Mesendoderm (in vitro differentiated cells): Measurements from ENCODE around the gene LRRC38.

ENCODE experiments used
- DNase-seq: peaks from one replicate; pipeline ENCODE4 v3.0.0; 2013
- H2AK5ac ChIP-seq: 2 replicates; pipeline ENCODE4 v1.6.1; 2013; ENCODE audit warnings: low read length, inconsistent platforms
- H2BK120ac ChIP-seq: 2 replicates; pipeline ENCODE4 v1.6.1; 2013; ENCODE audit warnings: low read depth, mild to moderate bottlenecking, low read length, moderate library complexity, mixed read lengths
- H2BK15ac ChIP-seq: replicated peaks from 2 replicates; pipeline ENCODE4 v1.6.1; 2013; ENCODE audit warnings: low read depth, mild to moderate bottlenecking, moderate library complexity
- H2BK5ac ChIP-seq: 2 replicates; pipeline ENCODE4 v1.6.1; 2013; ENCODE audit warnings: low read length, inconsistent platforms
- H3K18ac ChIP-seq: 2 replicates; pipeline ENCODE4 v1.6.1; 2013; ENCODE audit warnings: mild to moderate bottlenecking, low read length, mixed read lengths
- H3K23ac ChIP-seq: one replicate; pipeline ENCODE4 v1.6.1; 2013; ENCODE audit warnings: low read length
- H3K27ac ChIP-seq: 2 replicates; pipeline ENCODE4 v1.5.1; 2013; ENCODE audit warnings: low read depth, mild to moderate bottlenecking, inconsistent platforms, low read length, moderate library complexity
- H3K27me3 ChIP-seq: 2 replicates; pipeline ENCODE4 v1.6.1; 2013; ENCODE audit warnings: low read length, control low read depth, mild to moderate bottlenecking, inconsistent platforms; ENCODE audit not compliant: insufficient read depth, poor library complexity
- H3K36me3 ChIP-seq: 2 replicates; pipeline ENCODE4 v1.6.1; 2013; ENCODE audit warnings: low read length, inconsistent platforms; ENCODE audit not compliant: control insufficient read depth, insufficient read depth
- H3K4ac ChIP-seq: one replicate; pipeline ENCODE4 v1.6.1; 2013; ENCODE audit warnings: low read depth, mild to moderate bottlenecking, low read length, moderate library complexity
- H3K4me1 ChIP-seq: 2 replicates; pipeline ENCODE4 v1.6.1; 2013; ENCODE audit warnings: low read depth, low read length, inconsistent platforms; ENCODE audit not compliant: control insufficient read depth
- H3K4me2 ChIP-seq: 2 replicates; pipeline ENCODE4 v1.6.1; 2013; ENCODE audit warnings: low read length
- H3K4me3 ChIP-seq: 2 replicates; pipeline ENCODE4 v1.5.1; 2013; ENCODE audit warnings: mild to moderate bottlenecking, low read length
- H3K56ac ChIP-seq: one replicate; pipeline ENCODE4 v1.6.1; 2013; ENCODE audit warnings: low read length
- H3K79me1 ChIP-seq: 2 replicates; pipeline ENCODE4 v1.6.1; 2013; ENCODE audit warnings: low read length, inconsistent platforms
- H3K79me2 ChIP-seq: 2 replicates; pipeline ENCODE4 v1.6.1; 2013; ENCODE audit warnings: mild to moderate bottlenecking, low read length; ENCODE audit not compliant: control insufficient read depth, insufficient read depth
- H3K9ac ChIP-seq: 2 replicates; pipeline ENCODE4 v1.6.1; 2013; ENCODE audit warnings: low read length, inconsistent platforms
- H4K5ac ChIP-seq: one replicate; pipeline ENCODE4 v1.6.1; 2013; ENCODE audit warnings: low read length
- H4K8ac ChIP-seq: one replicate; pipeline ENCODE4 v1.6.1; 2013; ENCODE audit warnings: low read depth, mild to moderate bottlenecking, control low read depth, low read length, moderate library complexity
- WGBS: extraction: QIAGEN DNeasy Blood & Tissue Kit; methylation state at CpG from one replicate; pipeline ENCODE4 v1.1.7; 2013; ENCODE audit warnings: low lambda C conversion rate, missing lambda C conversion rate; ENCODE audit not compliant: insufficient coverage; ENCODE audit errors: extremely low coverage; 5-methylcytosine and 5-hydroxymethylcytosine counted together

LRRC38 gene

GRCh38 chr1:13494025-13494424 lies 19.8 kb downstream of the LRRC38 start:
- Histone ChIP-seq H4K5ac (no peak overlapping the region), H3K36me3 (no peaks in the 10 kb centered on the region), H4K8ac (no peak overlapping the region), H2BK5ac (no peak overlapping the region), H2BK120ac (no peak overlapping the region), H2AK5ac (no peak overlapping the region), H3K18ac (no peak overlapping the region), H3K4me3 (no peak overlapping the region), H3K27me3 (no peaks in the 10 kb centered on the region), H3K4me1 (no peaks in the 10 kb centered on the region), H3K79me2 (no peaks in the 10 kb centered on the region), H2BK15ac (no peak overlapping the region), H3K23ac (no peak overlapping the region), H3K9ac (no peak overlapping the region), H3K4me2 (no peak overlapping the region), H3K56ac (no peak overlapping the region), H3K79me1 (no peaks in the 10 kb centered on the region), H3K27ac (no peak overlapping the region), H3K4ac (no peak overlapping the region)
- no peak for DNase-seq
- no CpG with 5 or more reads among the region's 5 CpGs for WGBS

GRCh38 chr1:13492711-13493110 lies 21.1 kb downstream of the LRRC38 start:
- Histone ChIP-seq H2BK5ac (no peak overlapping the region), H3K79me1 (no peaks in the 10 kb centered on the region), H3K27me3 (no peaks in the 10 kb centered on the region), H2AK5ac (no peak overlapping the region), H3K18ac (no peak overlapping the region), H3K9ac (no peak overlapping the region), H3K4me2 (no peak overlapping the region), H3K36me3 (no peaks in the 10 kb centered on the region), H3K23ac (no peak overlapping the region), H3K27ac (no peak overlapping the region), H3K4me1 (no peaks in the 10 kb centered on the region), H4K5ac (no peak overlapping the region), H2BK15ac (no peak overlapping the region), H3K4ac (no peak overlapping the region), H3K56ac (no peak overlapping the region), H3K4me3 (no peak overlapping the region), H4K8ac (no peak overlapping the region), H3K79me2 (no peaks in the 10 kb centered on the region), H2BK120ac (no peak overlapping the region)
- no CpG with 5 or more reads among the region's 12 CpGs for WGBS
- no peak for DNase-seq

- WGBS = no CpG with 5 or more reads among the region's 3 CpGs
- no peak overlapping the region for H4K8ac ChIP-seq
- no peak overlapping the region for H3K56ac ChIP-seq
- H3K23ac ChIP-seq = no peak overlapping the region
- no peaks in the 10 kb centered on the region for H3K79me1 ChIP-seq
- H2BK120ac ChIP-seq = no peak overlapping the region
- no peak overlapping the region for H2AK5ac ChIP-seq
- no peak overlapping the region for H3K27ac ChIP-seq
- no peaks in the 10 kb centered on the region for H3K27me3 ChIP-seq
- H3K4me2 ChIP-seq = no peak overlapping the region
- H2BK15ac ChIP-seq = no peak overlapping the region
- no peak overlapping the region for H3K18ac ChIP-seq
- H2BK5ac ChIP-seq = no peak overlapping the region
- H3K4ac ChIP-seq = no peak overlapping the region
- DNase-seq = no peak
- H3K36me3 ChIP-seq = no peaks in the 10 kb centered on the region
- no peak overlapping the region for H4K5ac ChIP-seq
- no peak overlapping the region for H3K9ac ChIP-seq
- H3K79me2 ChIP-seq = no peaks in the 10 kb centered on the region
- H3K4me1 ChIP-seq = no peaks in the 10 kb centered on the region
- H3K4me3 ChIP-seq = no peak overlapping the region
These were observed 25.8 kb downstream of the LRRC38 start for GRCh38 chr1:13487957-13488356.

- no peak overlapping the region for H4K5ac ChIP-seq
- H3K27me3 ChIP-seq = no peaks in the 10 kb centered on the region
- H4K8ac ChIP-seq = no peak overlapping the region
- H3K18ac ChIP-seq = no peak overlapping the region
- H3K36me3 ChIP-seq = no peaks in the 10 kb centered on the region
- H3K4me2 ChIP-seq = no peak overlapping the region
- no peak overlapping the region for H2BK15ac ChIP-seq
- no peak overlapping the region for H3K4ac ChIP-seq
- H3K4me3 ChIP-seq = no peak overlapping the region
- H3K23ac ChIP-seq = no peak overlapping the region
- no peaks in the 10 kb centered on the region for H3K79me1 ChIP-seq
- no peak for DNase-seq
- H2BK120ac ChIP-seq = no peak overlapping the region
- H3K56ac ChIP-seq = no peak overlapping the region
- no CpG with 5 or more reads among the region's 17 CpGs for WGBS
- H3K4me1 ChIP-seq = no peaks in the 10 kb centered on the region
- no peaks in the 10 kb centered on the region for H3K79me2 ChIP-seq
- no peak overlapping the region for H2AK5ac ChIP-seq
- no peak overlapping the region for H3K27ac ChIP-seq
- H3K9ac ChIP-seq = no peak overlapping the region
- H2BK5ac ChIP-seq = no peak overlapping the region
These were observed 26.5 kb downstream of the LRRC38 start for GRCh38 chr1:13487143-13487868.

- Histone ChIP-seq H3K79me1 (no peaks in the 10 kb centered on the region), H2BK15ac (no peak overlapping the region), H3K9ac (no peak overlapping the region), H2BK5ac (no peak overlapping the region), H3K56ac (no peak overlapping the region), H3K18ac (no peak overlapping the region), H3K4me3 (no peak overlapping the region), H3K4me1 (no peaks in the 10 kb centered on the region), H3K79me2 (no peaks in the 10 kb centered on the region), H2BK120ac (no peak overlapping the region), H3K4me2 (no peak overlapping the region), H3K27ac (no peak overlapping the region), H3K36me3 (no peaks in the 10 kb centered on the region), H3K23ac (no peak overlapping the region), H4K8ac (no peak overlapping the region), H4K5ac (no peak overlapping the region), H3K4ac (no peak overlapping the region), H3K27me3 (no peaks in the 10 kb centered on the region), H2AK5ac (no peak overlapping the region)
- DNase-seq = no peak
- WGBS = no CpG with 5 or more reads among the region's 12 CpGs
These were observed 29.9 kb downstream of the LRRC38 start for GRCh38 chr1:13483946-13484345.

- no peak for DNase-seq
- no CpG with 5 or more reads among the region's 4 CpGs for WGBS
- no peaks in the 10 kb centered on the region for H3K4me1 ChIP-seq
- H3K27ac ChIP-seq = no peak overlapping the region
- H3K79me2 ChIP-seq = no peaks in the 10 kb centered on the region
- no peak overlapping the region for H2AK5ac ChIP-seq
- no peak overlapping the region for H3K9ac ChIP-seq
- no peak overlapping the region for H2BK15ac ChIP-seq
- no peak overlapping the region for H3K23ac ChIP-seq
- no peak overlapping the region for H3K56ac ChIP-seq
- no peaks in the 10 kb centered on the region for H3K79me1 ChIP-seq
- no peak overlapping the region for H3K4me3 ChIP-seq
- no peak overlapping the region for H3K4me2 ChIP-seq
- H3K27me3 ChIP-seq = no peaks in the 10 kb centered on the region
- H3K18ac ChIP-seq = no peak overlapping the region
- H4K8ac ChIP-seq = no peak overlapping the region
- H2BK5ac ChIP-seq = no peak overlapping the region
- no peak overlapping the region for H2BK120ac ChIP-seq
- no peak overlapping the region for H4K5ac ChIP-seq
- no peaks in the 10 kb centered on the region for H3K36me3 ChIP-seq
- no peak overlapping the region for H3K4ac ChIP-seq
These were observed 31.2 kb downstream of the LRRC38 start for GRCh38 chr1:13482600-13482999.
